Endothelial cell of umbilical vein (primary cell): ENCODE data around the gene MVP.

Experiments used
- EZH2 ChIP-seq: IDR thresholded peaks from 2 replicates; pipeline ENCODE4 v1.6.1; 2012; ENCODE audit warnings: borderline replicate concordance, low read depth, mild to moderate bottlenecking, moderate library complexity, low read length, inconsistent platforms; ENCODE audit not compliant: severe bottlenecking
- FOS ChIP-seq: IDR thresholded peaks from 2 replicates; pipeline ENCODE4 v1.6.1; 2011; ENCODE audit warnings: mild to moderate bottlenecking, low read length, moderate library complexity, borderline replicate concordance; ENCODE audit not compliant: insufficient read depth
- GATA2 ChIP-seq: IDR thresholded peaks from 2 replicates; pipeline ENCODE4 v1.7.0; 2011; ENCODE audit warnings: low read depth, mild to moderate bottlenecking, moderate library complexity, mixed read lengths, low read length; ENCODE audit not compliant: insufficient read length, insufficient read depth
- POLR2A ChIP-seq: IDR thresholded peaks from 2 replicates; pipeline ENCODE4 v1.6.1; 2012; ENCODE audit warnings: low read depth, mild to moderate bottlenecking, control low read depth, low read length
- POLR2AphosphoS5 ChIP-seq: IDR thresholded peaks from 2 replicates; pipeline ENCODE4 v1.6.1; 2012; ENCODE audit warnings: low read depth, mild to moderate bottlenecking, control low read depth, low read length, moderate library complexity; ENCODE audit not compliant: insufficient read depth
- TF ChIP-seq, protein P1 (sequence below), 2 donors: IDR thresholded peaks; 1 replicate in 1 of 2; 2 replicates in 1 of 2; pipeline ENCODE4 v1.5.1; 2011; ENCODE audit warnings: low read length in 2 of 2, mild to moderate bottlenecking in 2 of 2, moderate library complexity in 2 of 2, control low read depth in 1 of 2, inconsistent platforms in 1 of 2, low read depth in 1 of 2; ENCODE audit not compliant: insufficient read depth in 1 of 2; ENCODE audit errors: extremely low read depth in 1 of 2
- TF ChIP-seq, protein P2 (sequence below): IDR thresholded peaks from 2 replicates; pipeline ENCODE4 v1.6.1; 2011; ENCODE audit not compliant: insufficient read depth, insufficient read length

DNA sequence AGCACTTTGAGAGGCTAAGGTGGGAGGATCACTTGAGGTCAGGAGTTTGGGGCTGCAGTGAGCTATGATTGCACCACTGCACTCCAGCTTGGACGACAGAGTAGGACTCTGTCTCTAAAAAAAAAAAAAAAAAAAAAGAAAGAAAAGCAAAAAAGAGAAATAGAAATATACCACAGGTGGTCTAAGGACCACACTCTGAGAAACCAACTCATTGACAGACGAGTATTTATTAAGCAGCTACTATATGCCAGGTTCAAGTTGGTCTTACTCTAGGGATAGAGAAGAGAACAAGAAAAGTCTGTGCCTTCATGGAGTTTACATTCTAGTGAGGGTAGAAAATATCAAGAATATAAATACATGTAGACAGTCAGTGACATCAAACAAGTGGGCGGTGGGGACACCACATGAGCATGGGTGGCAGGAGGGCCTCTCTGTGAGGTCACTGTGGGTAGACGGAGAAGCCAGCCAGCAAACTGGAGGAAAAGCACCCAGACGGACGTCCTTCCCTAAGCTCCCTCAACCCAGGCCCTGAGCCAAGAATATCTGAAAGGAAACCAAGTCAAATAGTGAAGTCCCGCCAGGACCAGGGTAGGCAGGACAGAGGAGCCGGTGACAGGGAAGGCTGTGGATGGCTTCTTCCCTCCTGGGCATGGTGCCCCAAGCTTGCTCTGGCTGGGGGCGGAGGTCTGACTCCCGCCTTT, 38.0 kb downstream of the MVP start:
- TF ChIP-seq POLR2A (no peak), POLR2AphosphoS5 (no peak), EZH2 (no peak), FOS (no peak), GATA2 (no peak)
- TF ChIP-seq, protein P1, sequence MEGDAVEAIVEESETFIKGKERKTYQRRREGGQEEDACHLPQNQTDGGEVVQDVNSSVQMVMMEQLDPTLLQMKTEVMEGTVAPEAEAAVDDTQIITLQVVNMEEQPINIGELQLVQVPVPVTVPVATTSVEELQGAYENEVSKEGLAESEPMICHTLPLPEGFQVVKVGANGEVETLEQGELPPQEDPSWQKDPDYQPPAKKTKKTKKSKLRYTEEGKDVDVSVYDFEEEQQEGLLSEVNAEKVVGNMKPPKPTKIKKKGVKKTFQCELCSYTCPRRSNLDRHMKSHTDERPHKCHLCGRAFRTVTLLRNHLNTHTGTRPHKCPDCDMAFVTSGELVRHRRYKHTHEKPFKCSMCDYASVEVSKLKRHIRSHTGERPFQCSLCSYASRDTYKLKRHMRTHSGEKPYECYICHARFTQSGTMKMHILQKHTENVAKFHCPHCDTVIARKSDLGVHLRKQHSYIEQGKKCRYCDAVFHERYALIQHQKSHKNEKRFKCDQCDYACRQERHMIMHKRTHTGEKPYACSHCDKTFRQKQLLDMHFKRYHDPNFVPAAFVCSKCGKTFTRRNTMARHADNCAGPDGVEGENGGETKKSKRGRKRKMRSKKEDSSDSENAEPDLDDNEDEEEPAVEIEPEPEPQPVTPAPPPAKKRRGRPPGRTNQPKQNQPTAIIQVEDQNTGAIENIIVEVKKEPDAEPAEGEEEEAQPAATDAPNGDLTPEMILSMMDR (IDR thresholded peaks at IDR 0.05; ENCODE audit: extremely low read depth in 1 of 2, insufficient read depth in 1 of 2, low read depth in 1 of 2, low read length in 2 of 2) = no peak
- TF ChIP-seq, protein P2, sequence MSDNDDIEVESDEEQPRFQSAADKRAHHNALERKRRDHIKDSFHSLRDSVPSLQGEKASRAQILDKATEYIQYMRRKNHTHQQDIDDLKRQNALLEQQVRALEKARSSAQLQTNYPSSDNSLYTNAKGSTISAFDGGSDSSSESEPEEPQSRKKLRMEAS = no peak
